ENCODE results near the gene MLLT3.
A peak's percentile ranks its signal among the peaks of the same experiment; 100 is the strongest.

Gene MLLT3

GRCh38 chr9:20377790-20378189, 244.5 kb downstream of the MLLT3 start:
- DNase-seq (ENCODE audit: low spot score) = no peak

DNA sequence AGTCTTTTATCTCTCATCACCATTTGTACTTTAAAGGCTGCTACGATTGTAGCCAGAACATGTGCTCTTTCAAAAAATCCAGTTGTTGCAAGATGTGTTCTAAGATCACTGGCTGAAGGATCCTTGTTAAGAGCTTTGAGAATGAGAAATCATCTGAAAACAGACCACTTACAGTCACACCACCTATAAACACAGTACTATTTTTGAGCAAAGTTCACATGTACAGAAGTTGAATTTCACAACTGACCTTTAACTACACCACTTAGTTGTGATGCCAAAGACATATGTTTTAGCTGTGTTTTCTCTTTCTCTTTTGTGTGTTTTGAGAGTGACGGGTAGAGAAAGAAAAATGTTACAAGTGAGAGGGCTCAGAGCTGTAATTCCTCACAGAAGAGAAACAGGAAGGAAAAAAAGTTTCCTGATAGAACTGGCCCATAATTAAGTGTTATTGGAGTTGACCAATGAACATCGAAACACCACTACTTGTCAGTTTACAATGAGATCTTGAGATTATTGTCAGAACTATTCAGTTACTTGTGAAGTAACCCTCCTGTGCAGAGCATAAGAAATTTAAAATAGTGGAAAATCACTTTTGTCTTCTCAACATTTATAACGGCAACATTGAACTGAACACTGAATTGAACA, 245.4 kb downstream of the MLLT3 start:
- DNase-seq (ENCODE audit: low spot score) = no peak

- DNase-seq (ENCODE audit: low spot score) = no peak
Measured at GRCh38 chr9:20376042-20376441, 246.3 kb downstream of the MLLT3 start.

DNA sequence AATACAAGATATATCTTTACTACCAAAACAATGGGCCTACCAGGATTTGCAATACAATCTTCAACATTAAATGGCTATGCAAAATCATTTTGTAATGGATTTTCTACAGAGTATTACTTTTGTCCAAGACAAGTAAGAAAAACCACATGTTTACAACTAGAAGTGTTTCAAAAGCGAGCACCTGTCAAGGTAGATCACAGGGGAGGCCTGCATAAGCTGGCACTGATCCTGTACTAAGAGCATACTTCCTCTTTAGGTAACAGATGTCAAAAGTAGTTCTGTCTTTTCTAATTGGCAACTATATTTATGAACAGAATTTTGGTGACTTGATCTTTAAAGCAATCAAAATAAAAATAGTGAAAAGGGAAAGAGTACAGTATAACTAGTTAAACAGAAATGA, 249.0 kb downstream of the MLLT3 start:
- no peak for DNase-seq (ENCODE audit: low spot score)

- DNase-seq (ENCODE audit: low spot score) = no peak
Measured at GRCh38 chr9:20369391-20369790, 252.9 kb downstream of the MLLT3 start.

DNA sequence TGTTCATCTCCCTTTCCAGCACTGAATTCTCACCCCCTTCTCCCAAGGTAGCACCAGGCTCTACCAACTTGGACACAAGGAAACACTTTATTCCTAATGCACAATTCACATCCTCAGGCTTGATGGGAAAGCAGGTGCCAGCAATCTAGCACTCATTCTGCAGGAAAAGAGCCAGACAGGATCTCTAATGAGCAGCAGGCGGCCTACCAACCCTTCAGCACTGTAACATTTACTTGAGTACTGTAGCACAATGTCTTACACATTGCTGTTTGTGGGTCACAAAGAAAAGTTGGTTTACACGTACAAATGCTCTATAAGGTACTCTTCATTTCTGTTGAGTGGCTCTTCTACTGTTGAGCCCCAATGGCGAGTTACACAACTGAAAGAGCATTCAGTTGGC, 254.4 kb downstream of the MLLT3 start:
- DNase-seq (ENCODE audit: low spot score) = no peak

DNA sequence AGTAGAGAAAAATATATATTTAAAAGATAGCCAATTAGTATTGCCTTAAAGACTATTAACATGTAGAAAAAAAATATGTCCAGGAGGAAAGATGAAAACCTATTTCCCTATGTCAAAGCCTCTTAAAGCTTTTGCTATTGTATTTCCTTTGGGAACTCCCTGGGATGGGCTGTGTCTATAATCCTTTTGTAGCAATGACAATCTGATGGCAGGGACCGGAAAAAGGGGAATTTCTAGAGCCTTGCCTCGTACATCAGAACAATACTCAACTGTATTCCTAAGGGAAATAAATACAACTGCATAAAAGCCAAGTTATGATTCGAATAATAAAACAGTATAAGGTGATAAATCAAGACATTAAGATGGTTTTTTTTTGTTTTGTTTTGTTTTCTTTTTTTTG, 257.3 kb downstream of the MLLT3 start:
- no peak for DNase-seq (ENCODE audit: low spot score)

DNA sequence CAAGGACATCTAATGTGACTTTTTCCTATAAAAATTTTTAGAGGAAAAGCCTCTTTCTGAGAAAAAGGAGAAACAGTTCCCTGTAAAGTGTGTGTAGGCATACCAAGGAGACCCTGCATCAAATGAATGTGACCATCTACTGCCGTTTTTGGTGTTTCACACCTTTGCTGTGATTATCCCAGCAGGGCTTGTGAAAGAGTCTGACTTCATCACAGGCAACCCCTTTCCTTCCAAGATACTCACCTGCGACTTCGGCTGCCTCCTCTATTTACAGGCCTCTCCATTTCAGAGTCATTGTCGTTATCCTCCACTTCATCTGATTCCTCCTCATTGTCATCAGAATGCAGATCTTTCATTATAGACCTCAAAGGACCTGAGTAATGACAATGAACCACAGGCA, 259.1 kb downstream of the MLLT3 start:
- DNase-seq (ENCODE audit: low spot score) = no peak

- no peak for DNase-seq (ENCODE audit: low spot score)
Measured at GRCh38 chr9:20361656-20362570, 260.4 kb downstream of the MLLT3 start.

DNA sequence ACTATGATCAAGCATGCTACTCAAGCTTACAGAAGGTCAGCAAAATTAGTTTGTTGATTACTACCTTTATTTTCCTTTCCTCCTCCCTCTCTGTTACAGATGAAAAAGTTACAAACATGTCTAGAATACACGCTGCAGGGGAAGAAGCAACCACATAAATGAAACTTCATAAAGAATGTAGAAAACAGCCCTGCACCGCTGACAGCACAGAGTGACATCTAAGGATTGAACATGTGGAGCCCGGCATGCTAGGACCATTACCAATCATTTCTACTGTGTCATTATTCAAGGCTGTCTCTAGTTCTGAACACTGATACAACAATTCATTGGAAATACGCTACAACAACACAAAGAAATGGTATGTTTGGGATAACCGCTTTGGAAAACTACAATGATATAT, 261.1 kb downstream of the MLLT3 start:
- DNase-seq (ENCODE audit: low spot score) = no peak

GRCh38 chr9:20358207-20358606, 264.1 kb downstream of the MLLT3 start:
- DNase-seq (ENCODE audit: low spot score) = no peak

DNA sequence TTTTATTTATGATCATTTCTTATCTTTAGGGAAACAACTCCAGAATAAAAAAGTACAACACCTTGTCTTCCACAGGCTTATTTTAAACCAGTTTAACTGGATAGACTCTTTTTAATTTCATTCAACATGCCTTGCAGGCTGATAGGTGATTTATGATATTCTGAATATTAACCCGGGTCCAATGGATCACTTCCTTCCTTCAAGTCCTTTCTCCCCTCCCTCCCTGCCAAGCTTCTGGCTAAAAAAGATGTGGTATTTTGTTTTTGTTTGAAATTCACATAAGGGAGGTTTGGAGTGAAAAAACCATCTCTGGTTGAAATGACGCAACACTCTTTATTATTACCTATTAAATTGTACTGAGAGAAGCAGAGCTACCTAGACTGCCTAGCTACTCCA, 265.3 kb downstream of the MLLT3 start:
- no peak for DNase-seq (ENCODE audit: low spot score)

DNA sequence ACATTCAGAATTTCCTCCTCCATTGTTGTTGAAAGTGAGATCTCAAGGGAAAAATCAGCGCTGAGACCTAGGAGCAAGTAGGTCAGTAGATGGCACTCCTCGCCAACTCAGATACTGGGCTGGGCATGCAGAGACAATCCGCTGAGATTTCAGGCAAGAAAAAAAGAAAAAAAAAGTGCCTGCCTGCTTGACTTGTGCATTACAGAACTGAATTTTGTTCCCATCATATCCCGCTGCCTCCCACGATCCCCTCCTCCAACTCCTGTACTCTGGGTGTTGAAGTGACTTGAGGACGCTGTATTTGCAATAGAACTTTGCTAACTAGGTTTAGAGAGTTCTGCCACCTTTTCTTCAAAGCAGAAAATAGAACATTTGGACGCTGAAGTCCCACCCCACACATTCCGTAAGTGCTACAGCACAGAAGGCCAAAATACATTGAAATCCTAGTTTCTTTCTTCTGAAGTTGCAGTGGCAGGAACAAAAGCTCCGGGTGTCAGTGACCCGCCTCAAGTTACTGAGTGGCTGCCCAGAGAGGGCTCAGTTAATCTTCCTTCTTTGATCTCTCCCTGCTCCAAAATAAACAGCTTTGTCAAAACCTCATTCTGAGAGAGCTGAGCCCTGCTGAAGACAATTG, 265.8 kb downstream of the MLLT3 start:
- peak; percentile 73 for DNase-seq (ENCODE audit: low spot score)

DNA sequence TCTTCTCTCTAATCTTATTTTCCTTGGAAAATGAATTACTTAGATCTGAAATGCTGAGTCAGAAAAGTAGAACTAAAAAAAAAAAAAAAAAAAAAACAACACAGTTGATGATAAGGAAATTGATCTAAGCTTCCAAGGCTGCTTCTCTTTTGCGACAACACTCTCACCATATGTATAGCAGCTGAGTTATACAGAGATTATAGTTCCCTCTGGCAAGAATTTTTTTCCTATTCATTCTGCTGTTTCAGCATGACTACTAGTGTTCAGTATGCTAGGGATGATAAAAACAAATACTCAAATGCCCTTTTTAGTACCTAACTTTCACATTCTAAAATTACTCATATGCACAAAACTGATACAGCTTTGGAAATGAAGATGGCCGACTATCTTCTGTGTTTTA, 267.3 kb downstream of the MLLT3 start:
- peak; percentile 48 for DNase-seq (ENCODE audit: low spot score)

DNA sequence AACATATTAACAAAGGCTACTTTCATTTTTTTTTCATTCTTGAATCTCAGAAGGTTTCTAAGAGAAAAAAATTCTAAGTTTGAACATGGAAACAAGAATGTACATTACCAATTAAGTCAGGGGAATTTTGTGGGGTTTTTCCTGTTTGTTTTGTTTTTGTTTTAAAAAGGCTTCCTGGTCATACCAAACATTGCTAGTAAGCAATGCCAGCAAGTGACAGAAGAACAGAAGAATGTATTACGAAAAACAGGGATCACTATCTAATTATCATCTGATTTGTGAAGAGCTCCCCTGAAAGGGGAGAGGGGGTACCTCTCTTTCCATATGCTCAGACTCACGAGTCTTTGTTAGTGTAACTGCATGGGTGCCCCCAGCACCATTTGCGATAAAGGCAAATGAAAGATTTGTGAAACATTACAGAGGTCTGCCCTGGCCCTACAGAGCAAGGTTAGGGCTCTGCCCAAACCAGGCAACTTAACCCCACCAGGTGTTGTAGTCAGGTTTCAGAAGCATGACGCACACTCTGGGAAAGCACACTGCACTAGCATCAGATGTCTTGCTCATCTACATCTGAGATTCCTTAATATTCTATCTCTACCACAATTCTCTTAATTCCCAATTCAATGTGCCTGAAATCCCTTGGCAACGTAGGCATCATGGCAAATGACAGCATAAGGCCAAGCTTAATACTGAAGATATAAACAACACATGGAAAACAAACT, 268.2 kb downstream of the MLLT3 start:
- DNase-seq (ENCODE audit: low spot score) = peak; percentile 21

DNA sequence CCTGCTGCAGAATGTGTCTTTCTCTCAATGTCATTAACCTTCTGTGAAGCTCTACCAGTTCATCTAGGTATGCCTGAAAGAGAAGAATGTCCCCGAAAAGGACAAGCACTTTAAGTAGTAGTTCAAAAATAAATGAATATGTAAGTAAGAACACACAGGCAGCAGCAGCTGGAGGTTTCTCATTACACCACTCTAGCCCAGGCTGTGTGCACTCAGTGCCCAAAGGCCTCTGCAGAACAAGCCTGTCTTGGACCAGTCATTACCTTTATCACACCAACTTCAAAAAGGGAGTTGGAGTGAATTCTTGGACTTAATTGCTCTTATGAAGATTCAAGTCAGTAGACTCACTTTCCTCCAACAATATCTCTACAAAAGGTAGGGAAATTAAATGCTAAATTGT, 268.8 kb downstream of the MLLT3 start:
- DNase-seq (ENCODE audit: low spot score) = no peak

- no peak for DNase-seq (ENCODE audit: low spot score)
Measured at GRCh38 chr9:20352591-20352990, 269.7 kb downstream of the MLLT3 start.

GRCh38 chr9:20351715-20352114, 270.6 kb downstream of the MLLT3 start:
- no peak for DNase-seq (ENCODE audit: low spot score)

- DNase-seq (ENCODE audit: low spot score) = no peak
Measured at GRCh38 chr9:20349568-20349967, 272.7 kb downstream of the MLLT3 start.

- DNase-seq (ENCODE audit: low spot score) = no peak
Measured at GRCh38 chr9:20343325-20343724, 279.0 kb downstream of the MLLT3 start.

DNA sequence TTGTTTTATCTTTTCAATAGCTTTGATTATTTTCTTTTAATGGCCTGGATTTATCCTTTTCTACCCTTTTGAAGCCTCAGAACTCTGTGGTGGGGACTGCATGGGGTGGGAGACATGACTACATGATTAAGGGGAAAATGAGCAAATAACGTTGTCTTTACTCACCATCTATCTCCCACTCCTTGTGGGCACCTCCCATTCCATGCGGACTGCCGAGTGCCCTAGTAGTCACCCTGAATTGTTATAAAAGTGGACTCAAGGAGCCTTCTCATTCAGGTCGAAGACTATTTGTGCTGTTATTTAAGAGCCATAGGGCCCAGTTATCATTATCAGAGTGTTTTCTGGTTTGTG, 281.8 kb downstream of the MLLT3 start:
- DNase-seq (ENCODE audit: low spot score) = no peak

- no peak for DNase-seq (ENCODE audit: low spot score)
Measured at GRCh38 chr9:20335668-20336332, 286.5 kb downstream of the MLLT3 start.

All from AG08396 (cell line).